ENCODE results near the gene IER3IP1. TPM values are rescaled to one million over a fixed set of nuclear protein-coding genes. Genes with fewer than 3 reads are reported as not detected.
A peak's percentile ranks its signal among the peaks of the same experiment; 100 is the strongest.

The IER3IP1 gene
- total RNA-seq, 4 donors from 2014 or later: 13.2 to 17.6 (median 14.3) TPM

GRCh38 chr18:47150029-47150823 is 25.9 kb downstream of the IER3IP1 start, which contains the start of gene HDHD2:
TSS of gene HDHD2 (minus strand) at chr18:47150500. CDS start at chr18:47136439, 14,061 bp downstream.
- H3K4me1 ChIP-seq: peaks cover 17% of the 10 kb centered on the region in 2 donors
- peak; percentile 80 to 83 for DNase-seq

DNA sequence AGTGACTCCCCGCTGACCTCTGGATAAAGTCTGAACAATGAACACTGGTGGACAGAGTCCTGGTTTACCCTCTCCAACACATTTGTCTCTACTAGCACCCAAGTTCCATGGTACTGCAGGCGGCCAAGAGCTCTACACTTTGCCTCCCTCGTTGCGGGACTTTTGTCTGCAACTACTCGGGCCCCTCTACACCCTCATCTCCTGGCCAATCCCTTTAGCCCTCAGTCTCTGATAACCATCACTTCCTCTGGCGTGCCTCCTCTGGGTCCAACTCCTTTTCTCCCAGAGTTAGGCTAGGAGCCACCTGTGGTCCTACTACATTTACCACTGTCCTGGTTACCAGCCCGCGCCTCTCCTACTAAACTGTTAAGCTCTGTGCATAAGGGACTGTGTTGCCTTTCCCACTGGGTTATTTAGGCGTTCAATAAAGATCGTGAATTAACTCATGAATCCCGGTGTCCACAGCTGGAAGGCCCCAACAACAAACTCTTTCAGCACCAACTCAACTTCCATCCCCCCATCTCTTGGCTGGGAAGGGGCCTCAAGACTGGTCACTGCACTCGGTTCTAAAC is 26.6 kb downstream of the IER3IP1 start:
- no peaks in the 10 kb centered on the region for H3K27me3 ChIP-seq
- peak in 1 of 2 donors; percentile 13 for DNase-seq
- WGBS, 2 donors: 22 to 28% methylated on average over 12 of the region's 12 CpGs
- peak overlapping the region; percentile 85 to 89 (median 87) for H3K27ac ChIP-seq
- intact Hi-C loops (cut with DNase I): no loop called here
- H3K36me3 ChIP-seq: peaks cover 2 to 4% of the 10 kb centered on the region in 2 donors
- no peaks in the 10 kb centered on the region for H3K9me3 ChIP-seq
- peak overlapping the region; percentile 28 to 72 (median 66) for H3K4me3 ChIP-seq (replicated peaks in 1 of 3)
- TF ChIP-seq, protein P1, sequence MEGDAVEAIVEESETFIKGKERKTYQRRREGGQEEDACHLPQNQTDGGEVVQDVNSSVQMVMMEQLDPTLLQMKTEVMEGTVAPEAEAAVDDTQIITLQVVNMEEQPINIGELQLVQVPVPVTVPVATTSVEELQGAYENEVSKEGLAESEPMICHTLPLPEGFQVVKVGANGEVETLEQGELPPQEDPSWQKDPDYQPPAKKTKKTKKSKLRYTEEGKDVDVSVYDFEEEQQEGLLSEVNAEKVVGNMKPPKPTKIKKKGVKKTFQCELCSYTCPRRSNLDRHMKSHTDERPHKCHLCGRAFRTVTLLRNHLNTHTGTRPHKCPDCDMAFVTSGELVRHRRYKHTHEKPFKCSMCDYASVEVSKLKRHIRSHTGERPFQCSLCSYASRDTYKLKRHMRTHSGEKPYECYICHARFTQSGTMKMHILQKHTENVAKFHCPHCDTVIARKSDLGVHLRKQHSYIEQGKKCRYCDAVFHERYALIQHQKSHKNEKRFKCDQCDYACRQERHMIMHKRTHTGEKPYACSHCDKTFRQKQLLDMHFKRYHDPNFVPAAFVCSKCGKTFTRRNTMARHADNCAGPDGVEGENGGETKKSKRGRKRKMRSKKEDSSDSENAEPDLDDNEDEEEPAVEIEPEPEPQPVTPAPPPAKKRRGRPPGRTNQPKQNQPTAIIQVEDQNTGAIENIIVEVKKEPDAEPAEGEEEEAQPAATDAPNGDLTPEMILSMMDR (IDR thresholded peaks at IDR 0.05): no peak
- no peak for TF ChIP-seq POLR2A (IDR thresholded peaks at IDR 0.05)
- H3K4me1 ChIP-seq: peaks cover 17% of the 10 kb centered on the region in 2 donors

More at GRCh38 chr18:47150029-47150823, 25.9 kb downstream of the IER3IP1 start, which contains the start of gene HDHD2:
- 0 to 2% methylated on average over 27 to 40 of the region's 70 CpGs for WGBS, 2 donors
- H3K27ac ChIP-seq: peak within 1 kb of the TSS; percentile 85 to 89 (median 87)
- peak; percentile 26 to 81 for TF ChIP-seq POLR2A (IDR thresholded peaks at IDR 0.05)
- TF ChIP-seq, protein P1 (IDR thresholded peaks at IDR 0.05): no peak
- peak within 1 kb of the TSS; percentile 28 to 72 (median 66) for H3K4me3 ChIP-seq (replicated peaks in 1 of 3)
- H3K27me3 ChIP-seq: no peaks in the 10 kb centered on the region
- no peaks in the 10 kb centered on the region for H3K9me3 ChIP-seq
- intact Hi-C loops (cut with DNase I): no loop called here
- H3K36me3 ChIP-seq: peaks cover 3 to 6% of the 10 kb centered on the region in 2 donors

GRCh38 chr18:47146206-47146605 is 30.0 kb downstream of the IER3IP1 start:
- Histone ChIP-seq H3K4me1 (peaks cover 14% of the 10 kb centered on the region in 2 donors), H3K9me3 (no peaks in the 10 kb centered on the region), H3K27me3 (no peaks in the 10 kb centered on the region), H3K36me3 (no peaks in the 10 kb centered on the region), H3K4me3 (replicated peaks in 1 of 3) (no peak overlapping the region), H3K27ac (no peak overlapping the region)
- TF ChIP-seq, protein P1 (IDR thresholded peaks at IDR 0.05): no peak
- TF ChIP-seq POLR2A (IDR thresholded peaks at IDR 0.05): no peak
- no peak for DNase-seq
- intact Hi-C loops (cut with DNase I): no loop called here
- 92 to 97% methylated on average over 3 of the region's 3 CpGs for WGBS, 2 donors

- Histone ChIP-seq H3K9me3 (no peaks in the 10 kb centered on the region), H3K27me3 (no peaks in the 10 kb centered on the region), H3K27ac (no peak overlapping the region), H3K4me1 (peaks cover 5 to 7% of the 10 kb centered on the region in 2 donors), H3K4me3 (replicated peaks in 1 of 3) (no peak overlapping the region), H3K36me3 (no peaks in the 10 kb centered on the region)
- DNase-seq: no peak
- intact Hi-C loops (cut with DNase I): no loop called here
- TF ChIP-seq, protein P1 (IDR thresholded peaks at IDR 0.05): no peak
- no peak for TF ChIP-seq POLR2A (IDR thresholded peaks at IDR 0.05)
- WGBS, 2 donors: 96 to 97% methylated on average over 4 of the region's 4 CpGs
Measured at GRCh38 chr18:47143899-47144485, 32.2 kb downstream of the IER3IP1 start.
